Kidney (tissue), 14 donors: ENCODE data around the gene RPLP1. TPM values are rescaled to one million over a fixed set of nuclear protein-coding genes. Genes with fewer than 3 reads are reported as not detected.

Experiments
- DNase-seq, 5 donors: peaks; one replicate each; pipeline ENCODE4 v3.0.0-alpha.2; 2013 to 2020
- FAIRE-seq: peaks from 2 replicates; lab custom pipeline; 2012; peaks lifted over from hg19 to GRCh38; lab: Jason Lieb, UNC
- H3K27ac ChIP-seq, 2 donors: one replicate each; pipeline ENCODE4 v1.7.0; 2013; ENCODE audit warnings: low read depth in 2 of 2, low read length in 2 of 2, inconsistent platforms in 1 of 2
- H3K27me3 ChIP-seq: one replicate; pipeline ENCODE4 v1.7.1; 2013; ENCODE audit warnings: low read length, inconsistent platforms; ENCODE audit not compliant: control insufficient read depth, insufficient read depth
- H3K36me3 ChIP-seq, 3 donors: one replicate each; pipeline versions ENCODE4 v1.7.0 to v1.7.1; 2013; ENCODE audit warnings: low read length in 3 of 3, control low read depth in 1 of 3, inconsistent platforms in 1 of 3; ENCODE audit not compliant: insufficient read depth in 3 of 3, control insufficient read depth in 2 of 3
- H3K4me1 ChIP-seq, 3 donors: one replicate each; pipeline versions ENCODE4 v1.7.0 to v1.7.1; 2013; ENCODE audit warnings: low read length in 3 of 3, inconsistent platforms in 1 of 3, low read depth in 1 of 3; ENCODE audit not compliant: control insufficient read depth in 2 of 3, insufficient read depth in 2 of 3
- H3K4me3 ChIP-seq, 3 donors: one replicate each; pipeline versions ENCODE4 v1.7.0 to v1.8.1; 2013; ENCODE audit warnings: low read length in 3 of 3, control low read depth in 1 of 3, inconsistent platforms in 1 of 3
- H3K9ac ChIP-seq, 3 donors: one replicate each; pipeline versions ENCODE4 v1.7.0 to v1.7.1; 2013; ENCODE audit warnings: low read length in 3 of 3, control low read depth in 1 of 3, inconsistent platforms in 1 of 3
- H3K9me3 ChIP-seq, 3 donors: one replicate each; pipeline versions ENCODE4 v1.7.0 to v1.7.1; 2013; ENCODE audit warnings: low read length in 3 of 3, control low read depth in 1 of 3, inconsistent platforms in 1 of 3; ENCODE audit not compliant: control insufficient read depth in 2 of 3, insufficient read depth in 1 of 3
- CTCF ChIP-seq: IDR thresholded peaks from 3 replicates; pipeline ENCODE4 v1.5.1; 2012; ENCODE audit warnings: mild to moderate bottlenecking, moderate library complexity, borderline replicate concordance; ENCODE audit not compliant: insufficient read depth; ENCODE audit errors: extremely low read depth
- intact Hi-C: fragments of 100-400 bp; cut with DNase I; formaldehyde crosslinking; loops from one replicate; pipeline ENCODE4 v1.11.1; 2022
- polyA plus RNA-seq: library from polyadenylated mRNA; stranded (reverse); fragments of 350-450 nt; fragmentation: Illumina TruSeq; extraction: RNeasy Lipid Tissue Mini Kit (QIAGEN cat#74804); gene quantifications from one replicate; pipeline ENCODE4 v1.2.3, GENCODE V29; 2014; ENCODE audit warnings: low read depth, low replicate concordance; ENCODE audit not compliant: insufficient read depth
- total RNA-seq: library from RNA; stranded (reverse); fragmentation: NEBNext Ultra II Directional; extraction: Animal tissue kit (Norgen Biotek cat#: 25700); gene quantifications from one replicate; pipeline ENCODE4 v1.2.1, GENCODE V29; 2021
- donor health status: control.
- donor health status: control.
- donor health status: control.
- donor health status: control.
- donor health status: control.
- donor health status: DM: yes; HTN: yes; CAD: no.
- donor health status: Normal renal cell carcinoma (clear cell type).

Gene RPLP1
- total and polyA plus RNA-seq, 2 donors from 2014 or later: 1,303 to 2,805 TPM

- intact Hi-C loops: no loop called here
- H3K27me3 ChIP-seq: no peaks in the 10 kb centered on the region
- no peak overlapping the region for H3K4me3 ChIP-seq
- no peak overlapping the region for H3K9ac ChIP-seq
- no peaks in the 10 kb centered on the region for H3K36me3 ChIP-seq
- FAIRE-seq (no peak), DNase-seq (no peak)
- no peaks in the 10 kb centered on the region for H3K9me3 ChIP-seq
- H3K27ac ChIP-seq: no peak overlapping the region
- no peak for TF ChIP-seq CTCF
- H3K4me1 ChIP-seq: peaks cover 0 to 5% (median 0%) of the 10 kb centered on the region in 3 donors
Measured at GRCh38 chr15:69504352-69505040, 51.9 kb downstream of the RPLP1 start.

Other genes with a start within 250 kb of the RPLP1 start
- 51.3 TPM for gene PAQR5, start 153.9 kb upstream of the RPLP1 start, total RNA-seq
- gene PAQR5, start 153.9 kb upstream of the RPLP1 start, polyA plus RNA-seq: 32.7 TPM
- gene KIF23, start 38.5 kb upstream of the RPLP1 start, total RNA-seq: 2.5 TPM
- 3.6 TPM for gene KIF23, start 38.5 kb upstream of the RPLP1 start, polyA plus RNA-seq